ENCODE measurements around the gene C14orf132. TPM values are rescaled to one million over a fixed set of nuclear protein-coding genes. Genes with fewer than 3 reads are reported as not detected.
A peak's percentile ranks its signal among the peaks of the same experiment; 100 is the strongest.

Gene C14orf132
- total RNA-seq, 4 donors from 2014 or later: 2.8 to 7.5 (median 5.8) TPM

DNA sequence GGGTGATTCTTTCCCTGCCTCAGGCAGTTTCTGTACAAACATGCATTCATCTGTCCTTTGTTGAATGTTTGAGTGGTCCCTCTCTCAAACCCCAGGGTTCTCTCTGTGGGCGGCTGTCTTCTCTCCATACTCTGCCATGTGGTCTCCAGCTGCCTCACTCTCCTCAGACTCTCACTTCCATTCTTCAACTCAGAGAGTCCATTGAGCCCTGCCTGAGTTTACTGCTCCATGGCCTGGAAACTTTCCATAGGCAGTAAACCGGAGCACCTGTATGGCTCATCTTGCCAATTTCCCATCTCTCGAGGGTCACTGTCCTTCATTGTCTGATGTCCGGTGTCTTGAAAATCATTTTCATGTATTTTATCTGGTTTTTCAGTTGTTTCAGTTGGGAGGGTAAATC lies 11.3 kb downstream of the C14orf132 start:
- no peak for DNase-seq (ENCODE audit: low spot score)
- no peak for ATAC-seq (ENCODE audit: low FRiP score)
- TF ChIP-seq, protein P1, sequence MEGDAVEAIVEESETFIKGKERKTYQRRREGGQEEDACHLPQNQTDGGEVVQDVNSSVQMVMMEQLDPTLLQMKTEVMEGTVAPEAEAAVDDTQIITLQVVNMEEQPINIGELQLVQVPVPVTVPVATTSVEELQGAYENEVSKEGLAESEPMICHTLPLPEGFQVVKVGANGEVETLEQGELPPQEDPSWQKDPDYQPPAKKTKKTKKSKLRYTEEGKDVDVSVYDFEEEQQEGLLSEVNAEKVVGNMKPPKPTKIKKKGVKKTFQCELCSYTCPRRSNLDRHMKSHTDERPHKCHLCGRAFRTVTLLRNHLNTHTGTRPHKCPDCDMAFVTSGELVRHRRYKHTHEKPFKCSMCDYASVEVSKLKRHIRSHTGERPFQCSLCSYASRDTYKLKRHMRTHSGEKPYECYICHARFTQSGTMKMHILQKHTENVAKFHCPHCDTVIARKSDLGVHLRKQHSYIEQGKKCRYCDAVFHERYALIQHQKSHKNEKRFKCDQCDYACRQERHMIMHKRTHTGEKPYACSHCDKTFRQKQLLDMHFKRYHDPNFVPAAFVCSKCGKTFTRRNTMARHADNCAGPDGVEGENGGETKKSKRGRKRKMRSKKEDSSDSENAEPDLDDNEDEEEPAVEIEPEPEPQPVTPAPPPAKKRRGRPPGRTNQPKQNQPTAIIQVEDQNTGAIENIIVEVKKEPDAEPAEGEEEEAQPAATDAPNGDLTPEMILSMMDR (IDR thresholded peaks at IDR 0.05): no peak

DNA sequence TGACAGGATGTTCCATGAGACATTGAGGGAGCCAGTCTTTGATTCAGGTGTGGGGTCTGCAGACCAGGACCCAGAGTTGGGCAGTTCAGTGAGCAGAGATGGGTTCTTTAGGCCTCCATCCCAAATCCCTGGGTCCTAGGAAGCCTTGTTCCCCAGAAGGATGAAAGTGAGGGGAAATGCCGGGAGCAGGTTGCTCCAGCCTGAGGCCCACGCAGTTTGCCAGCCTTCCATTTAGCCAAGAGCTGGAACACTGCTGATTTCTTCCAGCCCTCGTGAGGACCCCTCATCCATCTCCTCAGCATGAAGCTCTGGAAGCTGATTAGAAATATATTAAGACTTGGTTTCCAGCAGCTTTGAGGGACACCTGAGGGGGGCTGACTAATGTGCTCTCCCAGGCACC lies 12.1 kb downstream of the C14orf132 start:
- ATAC-seq (ENCODE audit: low FRiP score): no peak
- TF ChIP-seq, protein P1 (IDR thresholded peaks at IDR 0.05): no peak
- DNase-seq (ENCODE audit: low spot score): no peak

DNA sequence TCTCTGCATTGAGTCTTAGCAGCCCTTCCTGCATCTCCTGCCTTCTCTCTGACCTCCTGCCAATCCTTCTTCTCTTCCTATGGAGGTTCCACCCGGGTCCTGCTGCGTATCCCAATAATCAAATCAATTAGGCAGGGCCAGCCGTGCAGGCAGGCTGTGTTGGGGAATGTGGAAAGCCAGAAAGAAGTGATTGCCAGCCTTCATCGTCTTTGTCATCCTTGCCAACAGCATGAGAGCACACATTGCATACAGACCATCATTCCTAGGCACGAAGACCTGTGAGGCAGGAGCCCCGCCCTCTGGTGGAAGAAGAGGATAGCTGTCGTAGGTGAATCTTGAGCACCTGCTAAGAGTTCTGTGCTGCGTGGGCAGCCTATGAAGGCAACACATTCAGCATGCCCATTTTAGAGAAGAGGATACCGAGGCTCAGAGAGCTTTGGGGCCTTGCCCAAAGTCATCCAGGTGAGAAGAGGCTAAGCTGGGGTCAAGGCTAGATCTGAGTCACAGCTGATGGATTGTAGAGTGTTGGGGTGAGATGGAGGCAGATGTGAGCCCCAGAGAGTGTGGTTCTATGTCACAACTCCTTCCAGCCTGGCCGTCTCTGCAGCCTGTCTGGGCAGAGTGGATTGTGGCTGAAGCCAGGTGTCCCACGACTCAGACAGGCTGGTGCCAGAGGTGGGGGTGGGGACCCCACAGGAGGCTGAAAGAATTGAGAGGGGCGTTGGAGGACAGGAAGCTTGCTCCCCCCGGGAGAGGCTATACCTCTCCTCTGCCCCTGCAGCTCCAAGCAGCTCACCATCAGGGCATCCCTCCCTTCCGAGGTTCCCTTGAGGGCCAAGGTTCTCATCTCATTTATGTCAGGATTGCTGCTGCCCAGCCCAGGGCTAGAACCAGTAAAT lies 12.7 kb downstream of the C14orf132 start:
- ATAC-seq (ENCODE audit: low FRiP score) (no peak), DNase-seq (ENCODE audit: low spot score) (no peak)
- TF ChIP-seq, protein P1 (IDR thresholded peaks at IDR 0.05): no peak

DNA sequence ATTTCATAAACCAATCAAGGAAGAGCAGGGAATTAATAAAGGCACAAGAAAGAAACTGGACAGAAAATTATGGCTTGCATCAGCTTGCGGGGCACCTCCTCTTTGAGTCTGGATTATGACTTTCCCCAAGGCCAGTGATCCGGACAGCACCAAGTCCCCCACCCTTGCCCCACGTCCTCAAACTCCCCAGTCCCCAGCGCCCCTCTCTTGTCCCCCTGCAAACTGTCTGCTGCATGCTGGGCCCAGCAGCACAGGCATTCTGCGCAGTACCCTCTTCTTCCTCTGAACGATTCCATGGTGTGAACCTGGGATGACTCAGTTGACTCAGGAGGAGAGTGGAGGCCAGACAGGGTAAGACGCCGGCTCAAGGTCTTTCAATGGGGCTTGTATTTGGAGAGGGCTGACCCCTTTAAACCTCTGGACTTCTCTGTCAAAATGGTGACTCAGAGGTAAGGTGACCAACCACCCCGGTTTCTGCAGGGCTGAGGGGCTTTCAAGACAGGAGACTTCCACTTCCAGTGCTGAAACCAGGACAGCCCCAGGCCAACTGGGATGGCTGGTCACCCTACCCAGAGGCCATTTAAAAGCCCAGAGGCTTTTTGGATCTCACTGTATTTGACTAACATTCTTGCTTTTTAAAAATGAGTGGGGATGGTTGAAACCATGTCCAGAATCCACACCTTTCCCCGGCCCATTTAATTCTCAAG lies 13.5 kb downstream of the C14orf132 start:
- ATAC-seq (ENCODE audit: low FRiP score) (no peak), DNase-seq (ENCODE audit: low spot score) (no peak)
- TF ChIP-seq, protein P1 (IDR thresholded peaks at IDR 0.05): no peak

DNA sequence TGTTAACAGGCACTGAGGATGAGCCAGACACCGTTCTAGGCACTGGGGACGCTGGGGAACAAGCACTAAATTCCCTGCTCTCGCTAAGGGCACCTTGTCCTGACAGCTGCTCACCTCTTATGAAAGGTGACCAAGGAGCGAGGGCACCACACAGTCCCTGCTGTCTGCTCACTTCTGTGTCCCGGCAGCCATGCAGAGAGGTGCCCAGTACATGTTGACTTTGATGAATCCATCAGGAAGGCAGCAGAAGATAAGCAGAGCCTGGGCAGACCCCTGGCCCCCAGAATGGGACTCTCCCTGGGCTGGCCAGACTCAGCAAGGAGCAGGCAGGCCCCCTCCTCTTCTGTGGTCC lies 14.1 kb downstream of the C14orf132 start:
- ATAC-seq (ENCODE audit: low FRiP score): no peak
- DNase-seq (ENCODE audit: low spot score): no peak
- TF ChIP-seq, protein P1 (IDR thresholded peaks at IDR 0.05): no peak

DNA sequence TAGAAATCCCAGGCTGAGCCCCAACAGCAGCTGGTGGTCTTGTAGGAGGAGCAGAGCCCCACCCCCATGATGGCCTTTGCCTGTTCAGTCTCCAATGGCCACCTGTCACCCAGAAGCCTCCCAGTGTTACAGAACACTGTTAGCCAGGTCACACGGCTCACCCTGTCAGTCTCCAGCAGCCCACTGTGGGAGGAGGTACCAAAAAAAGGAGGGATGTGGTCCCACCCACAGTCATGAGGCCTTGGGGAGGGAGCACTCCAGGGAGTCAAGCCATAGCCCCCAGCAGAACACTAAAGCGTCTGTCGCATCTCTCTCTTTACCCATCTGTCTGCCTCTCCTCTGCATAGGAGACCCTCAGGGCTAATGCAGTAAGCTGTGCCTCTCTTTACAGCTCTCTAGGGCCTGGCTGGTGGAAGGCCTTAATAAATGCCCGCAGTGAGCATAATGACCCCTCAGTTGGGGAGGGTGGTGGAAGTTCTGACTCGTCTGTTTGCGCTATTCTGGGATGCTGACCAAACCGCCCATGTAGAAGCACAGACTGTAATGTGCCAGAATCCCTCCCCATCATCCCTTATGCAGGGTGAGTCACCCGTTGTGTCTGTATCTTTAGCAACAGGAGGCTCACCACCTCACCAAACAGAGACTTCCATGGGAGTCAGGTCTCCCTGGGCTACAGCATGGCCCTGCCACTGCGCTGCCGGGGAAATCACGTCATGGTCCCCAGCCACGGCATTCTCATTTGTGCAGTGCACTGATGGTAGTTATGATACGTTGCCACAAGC lies 14.6 kb downstream of the C14orf132 start:
- DNase-seq (ENCODE audit: low spot score): no peak
- peak; percentile 87 for ATAC-seq (ENCODE audit: low FRiP score)
- TF ChIP-seq, protein P1 (IDR thresholded peaks at IDR 0.05): no peak
